HepG2 (cell line): ENCODE measurements around the gene UCKL1. TPM values are rescaled to one million over a fixed set of nuclear protein-coding genes. Genes with fewer than 3 reads are reported as not detected.

Experiments used
- ATF7 ChIP-seq, 2 experiments: fragments of 450-650 bp in 1 of 2; sonication (generic) in 1 of 2; formaldehyde crosslinking in 1 of 2; IDR thresholded peaks; 2 replicates each; pipeline versions ENCODE4 v1.4.0 to v1.6.1; 2016 to 2020; ENCODE audit warnings: antibody characterized with exemption in 1 of 2, mild to moderate bottlenecking in 1 of 2, missing genetic modification reagents in 1 of 2
- CBX5 ChIP-seq: sonication (generic); formaldehyde crosslinking; IDR thresholded peaks from 2 replicates; pipeline ENCODE4 v1.4.0; 2020; ENCODE audit warnings: missing genetic modification reagents, borderline replicate concordance
- GATAD1 ChIP-seq: IDR thresholded peaks from 2 replicates; pipeline ENCODE4 v1.6.1; 2016; ENCODE audit warnings: missing genetic modification reagents, missing compliant biosample characterization
- MAFG ChIP-seq: sonication (generic); formaldehyde crosslinking; IDR thresholded peaks from 2 replicates; pipeline ENCODE4 v1.5.1; 2020; ENCODE audit warnings: mild to moderate bottlenecking, missing genetic modification reagents
- RBAK ChIP-seq: sonication (generic); formaldehyde crosslinking; IDR thresholded peaks from 2 replicates; pipeline ENCODE4 v1.5.1; 2020; ENCODE audit warnings: mild to moderate bottlenecking, missing genetic modification reagents
- RFXAP ChIP-seq: sonication (generic); formaldehyde crosslinking; IDR thresholded peaks from 2 replicates; pipeline ENCODE4 v1.4.0; 2020; ENCODE audit warnings: missing genetic modification reagents, borderline replicate concordance
- TOPORS ChIP-seq: sonication (generic); formaldehyde crosslinking; IDR thresholded peaks from 2 replicates; pipeline ENCODE4 v1.8.0; 2023; ENCODE audit warnings: mild to moderate bottlenecking, missing genetic modification reagents
- ZNF207 ChIP-seq: fragments of 450-650 bp; IDR thresholded peaks from 2 replicates; pipeline ENCODE4 v1.6.1; 2016; ENCODE audit warnings: antibody characterized with exemption, borderline replicate concordance
- ZNF296 ChIP-seq: sonication (generic); formaldehyde crosslinking; conservative IDR thresholded peaks from 2 replicates; pipeline ENCODE4 v1.5.0; 2020; ENCODE audit warnings: mild to moderate bottlenecking, missing genetic modification reagents
- ZNF331 ChIP-seq: sonication (generic); formaldehyde crosslinking; IDR thresholded peaks from 2 replicates; pipeline ENCODE4 v1.4.0; 2020; ENCODE audit warnings: missing genetic modification reagents
- ZNF44 ChIP-seq: sonication (generic); formaldehyde crosslinking; IDR thresholded peaks from 2 replicates; pipeline ENCODE4 v1.5.1; 2020; ENCODE audit warnings: mild to moderate bottlenecking, missing genetic modification reagents
- ZNF530 ChIP-seq: sonication (generic); formaldehyde crosslinking; IDR thresholded peaks from 2 replicates; pipeline ENCODE4 v1.5.0; 2020; ENCODE audit warnings: low read depth, mild to moderate bottlenecking, missing genetic modification reagents
- ZNF761 ChIP-seq: sonication (generic); formaldehyde crosslinking; conservative IDR thresholded peaks from 2 replicates; pipeline ENCODE4 v1.4.0; 2020; ENCODE audit warnings: mild to moderate bottlenecking, missing genetic modification reagents
- ZNF781 ChIP-seq: sonication (generic); formaldehyde crosslinking; IDR thresholded peaks from 2 replicates; pipeline ENCODE4 v1.5.1; 2020; ENCODE audit warnings: borderline replicate concordance, mild to moderate bottlenecking, missing genetic modification reagents; ENCODE audit errors: not compliant biosample characterization
- polyA plus RNA-seq, 8 experiments: library from polyadenylated mRNA; depleted of rRNA in 3 of 8; stranded (reverse) in 7 of 8; unstranded in 1 of 8; fragments of >200 nt; fragmentation: Illumina TruSeq in 4 of 8; extraction: Trizol in 4 of 8; gene quantifications; 2 replicates each; pipeline versions ENCODE4 v1.2.1 to v1.2.3, GENCODE V29; 2011 to 2016; ENCODE audit warnings: low read depth in 4 of 8, missing spikeins in 1 of 8, mixed read lengths in 1 of 8; ENCODE audit not compliant: insufficient read depth in 1 of 8
- total RNA-seq, 5 experiments: library from RNA; depleted of rRNA; stranded (reverse); fragments of >200 nt; fragmentation: Illumina TruSeq; extraction: Trizol; gene quantifications; 2 replicates each; pipeline ENCODE4 v1.2.3, GENCODE V29; 2016; ENCODE audit warnings: low read depth in 1 of 5
- TF ChIP-seq, protein P1 (sequence below): sonication (generic); formaldehyde crosslinking; IDR thresholded peaks from 2 replicates; pipeline ENCODE4 v1.9.0; 2022; ENCODE audit warnings: missing genetic modification reagents, mild to moderate bottlenecking, borderline replicate concordance
- TF ChIP-seq, protein P2 (sequence below): sonication (generic); formaldehyde crosslinking; IDR thresholded peaks from 2 replicates; pipeline ENCODE4 v1.8.0; 2022; ENCODE audit warnings: missing genetic modification reagents, mild to moderate bottlenecking, inconsistent platforms, borderline replicate concordance
- TF ChIP-seq, protein P3 (sequence below): sonication (generic); formaldehyde crosslinking; IDR thresholded peaks from 2 replicates; pipeline ENCODE4 v1.4.0; 2020; ENCODE audit warnings: missing genetic modification reagents
- TF ChIP-seq, protein P4 (sequence below): sonication (generic); formaldehyde crosslinking; IDR thresholded peaks from 2 replicates; pipeline ENCODE4 v1.4.0; 2020; ENCODE audit warnings: missing genetic modification reagents
- TF ChIP-seq, protein P5 (sequence below): sonication (generic); formaldehyde crosslinking; conservative IDR thresholded peaks from 2 replicates; pipeline ENCODE4 v1.4.0; 2020; ENCODE audit warnings: missing genetic modification reagents

UCKL1 gene
- total and polyA plus RNA-seq, 2 of the 13 experiments (the other 11 are each of a cell fraction or from before 2014, with no cell fraction given) = 50.2 to 126 TPM

DNA sequence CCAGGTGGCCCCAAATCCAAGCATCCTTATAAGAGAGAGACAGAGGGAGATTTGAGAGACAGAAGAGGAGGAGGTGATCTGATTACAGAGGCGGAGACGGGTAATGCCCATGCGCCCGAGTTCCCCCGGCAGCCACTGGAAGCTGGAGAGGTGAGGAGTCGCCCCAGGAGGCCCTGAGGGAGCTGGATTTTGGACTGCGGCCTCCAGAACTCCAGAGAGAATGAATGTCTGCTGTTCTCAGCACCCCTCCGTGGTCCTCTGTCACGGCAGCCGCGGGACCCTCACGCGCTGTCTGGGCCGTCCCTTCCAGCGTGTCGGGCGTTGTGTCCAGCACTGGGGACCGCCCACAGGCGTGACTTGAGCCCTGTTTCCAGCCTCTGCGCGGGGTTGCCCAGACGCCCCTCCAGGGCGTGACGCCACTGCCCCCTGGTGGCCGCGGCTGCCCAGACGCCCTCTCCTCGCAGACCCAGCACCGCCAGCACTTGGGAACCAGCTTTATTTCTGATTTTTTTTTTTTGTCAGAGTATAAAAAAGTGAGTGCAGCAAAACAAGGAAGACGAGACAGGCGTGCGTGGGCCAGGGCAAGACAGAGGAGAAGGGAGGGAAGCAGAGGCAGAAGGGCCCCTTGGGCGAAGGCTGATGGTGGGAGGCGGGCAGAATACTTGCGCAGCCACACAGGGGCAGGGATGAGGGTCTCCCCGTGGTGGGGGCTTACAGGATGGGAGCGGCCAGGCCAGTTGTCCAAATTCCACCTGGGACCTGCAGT lies 17.6 kb upstream of the UCKL1 start (continued):
- TF ChIP-seq ZNF530 = no peak
- TF ChIP-seq GATAD1 (CRISPR knock-in tag) = peak; percentile 84
- TF ChIP-seq ZNF781 (CRISPR knock-in tag) = peak; percentile 86
- TF ChIP-seq RFXAP (CRISPR knock-in tag) = peak; percentile 94
- TF ChIP-seq, protein P1, sequence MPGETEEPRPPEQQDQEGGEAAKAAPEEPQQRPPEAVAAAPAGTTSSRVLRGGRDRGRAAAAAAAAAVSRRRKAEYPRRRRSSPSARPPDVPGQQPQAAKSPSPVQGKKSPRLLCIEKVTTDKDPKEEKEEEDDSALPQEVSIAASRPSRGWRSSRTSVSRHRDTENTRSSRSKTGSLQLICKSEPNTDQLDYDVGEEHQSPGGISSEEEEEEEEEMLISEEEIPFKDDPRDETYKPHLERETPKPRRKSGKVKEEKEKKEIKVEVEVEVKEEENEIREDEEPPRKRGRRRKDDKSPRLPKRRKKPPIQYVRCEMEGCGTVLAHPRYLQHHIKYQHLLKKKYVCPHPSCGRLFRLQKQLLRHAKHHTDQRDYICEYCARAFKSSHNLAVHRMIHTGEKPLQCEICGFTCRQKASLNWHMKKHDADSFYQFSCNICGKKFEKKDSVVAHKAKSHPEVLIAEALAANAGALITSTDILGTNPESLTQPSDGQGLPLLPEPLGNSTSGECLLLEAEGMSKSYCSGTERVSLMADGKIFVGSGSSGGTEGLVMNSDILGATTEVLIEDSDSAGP (CRISPR knock-in tag) = peak; percentile 95
- no peak for TF ChIP-seq RBAK (CRISPR knock-in tag)
- TF ChIP-seq TOPORS = no peak; the same call in 1 of the 2 replicates
- no peak for TF ChIP-seq ATF7 (IDR thresholded peaks at IDR 0.05)
- TF ChIP-seq ATF7 (CRISPR knock-in tag; IDR thresholded peaks at IDR 0.05) = no peak; the same call in 1 of the 2 replicates
- TF ChIP-seq ZNF207 = no peak
- TF ChIP-seq, protein P2, sequence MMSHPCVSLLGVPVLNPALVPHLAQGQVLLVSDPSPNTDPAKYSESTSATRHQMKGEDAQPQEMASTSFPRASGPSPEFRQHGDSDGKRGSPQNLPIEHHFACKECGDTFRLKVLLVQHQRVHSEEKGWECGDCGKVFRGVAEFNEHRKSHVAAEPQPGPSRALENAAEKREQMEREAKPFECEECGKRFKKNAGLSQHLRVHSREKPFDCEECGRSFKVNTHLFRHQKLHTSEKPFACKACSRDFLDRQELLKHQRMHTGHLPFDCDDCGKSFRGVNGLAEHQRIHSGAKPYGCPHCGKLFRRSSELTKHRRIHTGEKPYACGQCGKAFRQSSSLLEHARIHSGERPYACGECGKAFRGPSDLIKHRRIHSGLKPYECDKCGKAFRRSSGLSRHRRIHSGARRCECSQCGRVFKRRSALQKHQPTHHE (CRISPR knock-in tag) = 0 out of 2 replicates have a peak, but pooled peaks have one; percentile 49
- TF ChIP-seq ZNF44 = peak; percentile 89
- TF ChIP-seq, protein P3, sequence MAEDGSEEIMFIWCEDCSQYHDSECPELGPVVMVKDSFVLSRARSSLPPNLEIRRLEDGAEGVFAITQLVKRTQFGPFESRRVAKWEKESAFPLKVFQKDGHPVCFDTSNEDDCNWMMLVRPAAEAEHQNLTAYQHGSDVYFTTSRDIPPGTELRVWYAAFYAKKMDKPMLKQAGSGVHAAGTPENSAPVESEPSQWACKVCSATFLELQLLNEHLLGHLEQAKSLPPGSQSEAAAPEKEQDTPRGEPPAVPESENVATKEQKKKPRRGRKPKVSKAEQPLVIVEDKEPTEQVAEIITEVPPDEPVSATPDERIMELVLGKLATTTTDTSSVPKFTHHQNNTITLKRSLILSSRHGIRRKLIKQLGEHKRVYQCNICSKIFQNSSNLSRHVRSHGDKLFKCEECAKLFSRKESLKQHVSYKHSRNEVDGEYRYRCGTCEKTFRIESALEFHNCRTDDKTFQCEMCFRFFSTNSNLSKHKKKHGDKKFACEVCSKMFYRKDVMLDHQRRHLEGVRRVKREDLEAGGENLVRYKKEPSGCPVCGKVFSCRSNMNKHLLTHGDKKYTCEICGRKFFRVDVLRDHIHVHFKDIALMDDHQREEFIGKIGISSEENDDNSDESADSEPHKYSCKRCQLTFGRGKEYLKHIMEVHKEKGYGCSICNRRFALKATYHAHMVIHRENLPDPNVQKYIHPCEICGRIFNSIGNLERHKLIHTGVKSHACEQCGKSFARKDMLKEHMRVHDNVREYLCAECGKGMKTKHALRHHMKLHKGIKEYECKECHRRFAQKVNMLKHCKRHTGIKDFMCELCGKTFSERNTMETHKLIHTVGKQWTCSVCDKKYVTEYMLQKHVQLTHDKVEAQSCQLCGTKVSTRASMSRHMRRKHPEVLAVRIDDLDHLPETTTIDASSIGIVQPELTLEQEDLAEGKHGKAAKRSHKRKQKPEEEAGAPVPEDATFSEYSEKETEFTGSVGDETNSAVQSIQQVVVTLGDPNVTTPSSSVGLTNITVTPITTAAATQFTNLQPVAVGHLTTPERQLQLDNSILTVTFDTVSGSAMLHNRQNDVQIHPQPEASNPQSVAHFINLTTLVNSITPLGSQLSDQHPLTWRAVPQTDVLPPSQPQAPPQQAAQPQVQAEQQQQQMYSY (CRISPR knock-in tag) = peak; percentile 73
- peak; percentile 76 for TF ChIP-seq ZNF331 (CRISPR knock-in tag)
- TF ChIP-seq, protein P4, sequence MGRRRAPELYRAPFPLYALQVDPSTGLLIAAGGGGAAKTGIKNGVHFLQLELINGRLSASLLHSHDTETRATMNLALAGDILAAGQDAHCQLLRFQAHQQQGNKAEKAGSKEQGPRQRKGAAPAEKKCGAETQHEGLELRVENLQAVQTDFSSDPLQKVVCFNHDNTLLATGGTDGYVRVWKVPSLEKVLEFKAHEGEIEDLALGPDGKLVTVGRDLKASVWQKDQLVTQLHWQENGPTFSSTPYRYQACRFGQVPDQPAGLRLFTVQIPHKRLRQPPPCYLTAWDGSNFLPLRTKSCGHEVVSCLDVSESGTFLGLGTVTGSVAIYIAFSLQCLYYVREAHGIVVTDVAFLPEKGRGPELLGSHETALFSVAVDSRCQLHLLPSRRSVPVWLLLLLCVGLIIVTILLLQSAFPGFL (CRISPR knock-in tag) = peak; percentile 83; the same call in 1 of the 2 replicates
- TF ChIP-seq, protein P5, sequence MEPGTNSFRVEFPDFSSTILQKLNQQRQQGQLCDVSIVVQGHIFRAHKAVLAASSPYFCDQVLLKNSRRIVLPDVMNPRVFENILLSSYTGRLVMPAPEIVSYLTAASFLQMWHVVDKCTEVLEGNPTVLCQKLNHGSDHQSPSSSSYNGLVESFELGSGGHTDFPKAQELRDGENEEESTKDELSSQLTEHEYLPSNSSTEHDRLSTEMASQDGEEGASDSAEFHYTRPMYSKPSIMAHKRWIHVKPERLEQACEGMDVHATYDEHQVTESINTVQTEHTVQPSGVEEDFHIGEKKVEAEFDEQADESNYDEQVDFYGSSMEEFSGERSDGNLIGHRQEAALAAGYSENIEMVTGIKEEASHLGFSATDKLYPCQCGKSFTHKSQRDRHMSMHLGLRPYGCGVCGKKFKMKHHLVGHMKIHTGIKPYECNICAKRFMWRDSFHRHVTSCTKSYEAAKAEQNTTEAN (CRISPR knock-in tag) = peak; percentile 89
- no peak for TF ChIP-seq MAFG
- 0 out of 2 replicates have a peak, but pooled peaks have one; percentile 79 for TF ChIP-seq ZNF296 (CRISPR knock-in tag)
- peak; percentile 91 for TF ChIP-seq CBX5 (CRISPR knock-in tag)
- peak; percentile 83; the same call in 1 of the 2 replicates for TF ChIP-seq ZNF761 (CRISPR knock-in tag)
